PC-9 (cell line): ENCODE data around the gene LCE1B. TPM values are rescaled to one million over a fixed set of nuclear protein-coding genes. Genes with fewer than 3 reads are reported as not detected.

Experiments used
- BruUV-seq: library from RNA; stranded (reverse); fragments of 400-500 nt; replicated peaks from 2 replicates; lab custom pipeline; 2021; lab: Mats Ljungman, UMichigan
- CTCF ChIA-PET: fragments of 300-600 bp; sonication (Branson Sonifier 250); formaldehyde crosslinking; loops from one replicate; lab custom pipeline; 2022; ENCODE audit warnings: antibody characterized with exemption; lab: Charles Lee
- POLR2A ChIA-PET: fragments of 300-600 bp; sonication (Branson Sonifier 250); formaldehyde crosslinking; loops from one replicate; lab custom pipeline; 2022; ENCODE audit warnings: antibody characterized with exemption; ENCODE audit not compliant: unreplicated experiment; lab: Charles Lee
- DNase-seq, 2 experiments: peaks; one replicate each; pipeline versions ENCODE4 v3.0.0 to v3.0.0-alpha.2; 2015 to 2022; ENCODE audit warnings: mixed read lengths in 1 of 2
- H2AFZ ChIP-seq: fragments of 200-600 bp; sonication (generic); 2 replicates; pipeline ENCODE4 v1.8.1; 2017; ENCODE audit warnings: antibody characterized with exemption
- H3F3A ChIP-seq: fragments of 200-600 bp; sonication (generic); 2 replicates; pipeline ENCODE4 v1.8.1; 2017; ENCODE audit warnings: antibody characterized with exemption, mild to moderate bottlenecking, low read depth; ENCODE audit not compliant: insufficient read depth
- H3K27ac ChIP-seq: fragments of 200-600 bp; sonication (generic); 2 replicates; pipeline ENCODE4 v1.6.1; 2016; ENCODE audit warnings: mixed run types
- H3K27me3 ChIP-seq: fragments of 200-600 bp; sonication (generic); 2 replicates; pipeline ENCODE4 v1.6.1; 2016; ENCODE audit warnings: low read depth, mixed run types; ENCODE audit not compliant: insufficient read depth
- H3K36me3 ChIP-seq: fragments of 200-600 bp; sonication (generic); 2 replicates; pipeline ENCODE4 v1.6.1; 2016; ENCODE audit warnings: low read depth, mixed run types
- H3K4me1 ChIP-seq: fragments of 200-600 bp; sonication (generic); replicated peaks from 2 replicates; pipeline ENCODE4 v1.6.1; 2016; ENCODE audit warnings: mixed run types; ENCODE audit not compliant: insufficient read depth
- H3K4me2 ChIP-seq: fragments of 200-600 bp; sonication (generic); 2 replicates; pipeline ENCODE4 v1.6.1; 2017; ENCODE audit warnings: mixed run types
- H3K4me3 ChIP-seq: fragments of 200-600 bp; sonication (generic); 2 replicates; pipeline ENCODE4 v1.6.1; 2016; ENCODE audit warnings: mixed run types
- H3K79me2 ChIP-seq: fragments of 200-600 bp; sonication (generic); 2 replicates; pipeline ENCODE4 v1.6.1; 2017; ENCODE audit warnings: low read depth, mixed run types
- H3K9me2 ChIP-seq: fragments of 200-600 bp; sonication (generic); 2 replicates; pipeline ENCODE4 v1.8.1; 2017; ENCODE audit warnings: mild to moderate bottlenecking; ENCODE audit not compliant: insufficient read depth
- H3K9me3 ChIP-seq: fragments of 200-600 bp; sonication (generic); 2 replicates; pipeline ENCODE4 v1.8.1; 2016; ENCODE audit warnings: low read depth; ENCODE audit not compliant: insufficient read depth
- H4K20me1 ChIP-seq: fragments of 200-600 bp; sonication (generic); 2 replicates; pipeline ENCODE4 v1.8.1; 2017; ENCODE audit not compliant: insufficient read depth
- CTCF ChIP-seq: fragments of 200-600 bp; sonication (generic); conservative IDR thresholded peaks from 2 replicates; pipeline ENCODE4 v1.6.1; 2017; ENCODE audit warnings: mixed run types, antibody characterized with exemption, mild to moderate bottlenecking, moderate library complexity
- EZH2 ChIP-seq: fragments of 200-600 bp; sonication (generic); IDR thresholded peaks from 2 replicates; pipeline ENCODE4 v1.8.0; 2017; ENCODE audit warnings: antibody characterized with exemption, low read depth
- intact Hi-C: fragments of 100-400 bp; cut with micrococcal nuclease; formaldehyde crosslinking; loops from one replicate; pipeline ENCODE4 v1.10.0; 2022; ENCODE audit not compliant: unreplicated experiment
- total RNA-seq: library from RNA; stranded (reverse); gene quantifications from 2 replicates; pipeline ENCODE4 v1.2.3, GENCODE V29; 2021

Gene LCE1B
- total RNA-seq, 1 experiment from 2014 or later = not detected

GRCh38 chr1:152842556-152842955, 30.8 kb downstream of the LCE1B start, which contains the start of gene LCE6A:
LCE6A (plus strand) TSS chr1:152842856; CDS start chr1:152843521, 665 bp downstream.
- Histone ChIP-seq H4K20me1 (no peaks in the 10 kb centered on the region), H3K27me3 (peaks cover 4% of the 10 kb centered on the region; the same call in 1 of the 2 replicates), H3K9me2 (peaks cover 4% of the 10 kb centered on the region; the same call in 1 of the 2 replicates), H3K79me2 (no peaks in the 10 kb centered on the region), H3K36me3 (no peaks in the 10 kb centered on the region), H3F3A (no peaks in the 10 kb centered on the region), H3K4me3 (no peak within 1 kb of the TSS), H3K27ac (no peak within 1 kb of the TSS), H2AFZ (no peak within 1 kb of the TSS), H3K4me1 (no peaks in the 10 kb centered on the region), H3K4me2 (no peak within 1 kb of the TSS), H3K9me3 (no peaks in the 10 kb centered on the region)
- intact Hi-C loops = no loop called here
- BruUV-seq = no TSS peak
- no peak for TF ChIP-seq EZH2
- no peak for DNase-seq
- ChIA-PET POLR2A (no interaction called here), CTCF (no interaction called here)

- POLR2A ChIA-PET = no interaction called here
- no peak overlapping the region for H3K4me3 ChIP-seq
- no peak overlapping the region for H3K27ac ChIP-seq
- no peaks in the 10 kb centered on the region for H3K4me1 ChIP-seq
- H3K4me2 ChIP-seq = no peak overlapping the region
- no peaks in the 10 kb centered on the region for H3K79me2 ChIP-seq
- no peaks in the 10 kb centered on the region for H4K20me1 ChIP-seq
- H3K9me2 ChIP-seq = no peaks in the 10 kb centered on the region
- no peaks in the 10 kb centered on the region for H3K9me3 ChIP-seq
- CTCF ChIA-PET = no interaction called here
- no TSS peak for BruUV-seq
- H3K27me3 ChIP-seq = peaks cover 4% of the 10 kb centered on the region; the same call in 1 of the 2 replicates
- no peak for TF ChIP-seq EZH2
- TF ChIP-seq CTCF = no peak
- intact Hi-C loops = no loop called here
- H2AFZ ChIP-seq = no peak overlapping the region
- DNase-seq = no peak
- no peaks in the 10 kb centered on the region for H3K36me3 ChIP-seq
- H3F3A ChIP-seq = no peaks in the 10 kb centered on the region
Observed at GRCh38 chr1:152855661-152856060, 43.9 kb downstream of the LCE1B start.

GRCh38 chr1:152858062-152858461, 46.3 kb downstream of the LCE1B start:
- POLR2A ChIA-PET = no interaction called here
- Histone ChIP-seq H3K4me3 (no peak overlapping the region), H2AFZ (no peak overlapping the region), H3K27ac (no peak overlapping the region), H3K9me3 (no peaks in the 10 kb centered on the region), H3K36me3 (no peaks in the 10 kb centered on the region), H3F3A (no peaks in the 10 kb centered on the region), H3K27me3 (peaks cover 4% of the 10 kb centered on the region; the same call in 1 of the 2 replicates), H3K79me2 (no peaks in the 10 kb centered on the region), H3K4me1 (no peaks in the 10 kb centered on the region), H4K20me1 (no peaks in the 10 kb centered on the region), H3K9me2 (no peaks in the 10 kb centered on the region), H3K4me2 (no peak overlapping the region)
- no peak for DNase-seq
- no peak for TF ChIP-seq CTCF
- TF ChIP-seq EZH2 = no peak
- CTCF ChIA-PET = no interaction called here
- intact Hi-C loops = no loop called here
- BruUV-seq = no TSS peak

- ChIA-PET CTCF (no interaction called here), POLR2A (no interaction called here)
- H3K79me2 ChIP-seq = no peaks in the 10 kb centered on the region
- H3K4me2 ChIP-seq = no peak within 1 kb of the TSS
- H3K27me3 ChIP-seq = peaks cover 4% of the 10 kb centered on the region; the same call in 1 of the 2 replicates
- H2AFZ ChIP-seq = no peak within 1 kb of the TSS
- H3K4me1 ChIP-seq = no peaks in the 10 kb centered on the region
- no peaks in the 10 kb centered on the region for H3F3A ChIP-seq
- H4K20me1 ChIP-seq = no peaks in the 10 kb centered on the region
- H3K27ac ChIP-seq = no peak within 1 kb of the TSS
- no peaks in the 10 kb centered on the region for H3K36me3 ChIP-seq
- no peaks in the 10 kb centered on the region for H3K9me2 ChIP-seq
- no peak for DNase-seq
- intact Hi-C loops = no loop called here
- no peaks in the 10 kb centered on the region for H3K9me3 ChIP-seq
- TF ChIP-seq EZH2 (no peak), CTCF (no peak)
- no peak within 1 kb of the TSS for H3K4me3 ChIP-seq
- no TSS peak for BruUV-seq
Observed at GRCh38 chr1:152859696-152860095, 47.9 kb downstream of the LCE1B start, which contains the start of gene LCE7A. LCE7A (plus strand) TSS chr1:152859996; CDS start chr1:152860698, 702 bp downstream.
